Fibroblast of villous mesenchyme (primary cell): ENCODE measurements around the gene TRIP11. TPM values are rescaled to one million over a fixed set of nuclear protein-coding genes. Genes with fewer than 3 reads are reported as not detected.

Source experiments
- DNase-seq: peaks from one replicate; pipeline ENCODE4 v3.0.0-alpha.2; 2010; ENCODE audit warnings: low read depth
- H3K4me3 ChIP-seq: 2 replicates; pipeline ENCODE4 v1.5.1; 2011; ENCODE audit warnings: low read depth, mild to moderate bottlenecking, low read length
- total RNA-seq: library from RNA; depleted of rRNA; stranded (reverse); fragments of >200 nt; gene quantifications from 2 replicates; pipeline ENCODE4 v1.2.3, GENCODE V29; 2012
- TF ChIP-seq, protein P1 (sequence below): IDR thresholded peaks from 2 replicates; pipeline ENCODE4 v1.5.1; 2012; ENCODE audit warnings: low read depth, mild to moderate bottlenecking, low read length; ENCODE audit not compliant: insufficient read depth

TRIP11 gene
- total RNA-seq, 1 donor = 45.3 TPM

DNA sequence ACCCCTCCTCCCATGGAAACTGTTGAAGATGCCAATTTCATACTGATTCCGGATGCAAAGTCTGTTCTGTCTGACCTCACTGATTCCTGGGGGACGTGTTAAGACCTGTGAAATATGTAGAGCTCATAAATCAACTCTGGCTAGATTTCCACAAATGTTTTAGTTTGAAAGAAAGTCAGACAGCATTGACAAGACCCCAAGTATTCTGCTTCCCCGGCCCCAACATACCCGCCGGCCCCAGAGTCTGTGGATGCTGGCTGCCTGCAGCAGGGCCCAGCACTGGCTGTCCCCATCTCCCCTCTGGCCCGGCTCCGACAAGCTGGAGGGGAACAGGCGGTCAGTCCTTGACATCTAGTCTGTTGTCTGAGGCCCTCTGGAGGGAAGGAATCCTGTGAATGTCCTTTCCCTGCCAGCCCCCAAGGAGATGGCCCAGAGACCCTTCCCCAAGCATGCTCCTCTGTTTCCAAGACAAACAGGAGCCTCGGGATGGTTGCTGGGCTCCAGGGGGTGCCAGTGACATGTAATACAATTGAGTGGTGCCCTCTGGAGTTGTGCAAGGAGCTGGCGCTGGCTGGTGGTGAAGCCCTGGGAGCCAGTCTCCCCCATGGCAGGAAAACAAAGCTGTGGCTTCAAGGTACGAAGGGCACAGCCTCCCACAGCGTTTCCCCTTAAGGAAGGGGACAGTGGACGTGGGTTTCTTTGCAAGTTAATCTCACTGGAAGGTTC is 114.7 kb downstream of the TRIP11 start:
- no peak for DNase-seq
- no peak overlapping the region for H3K4me3 ChIP-seq
- TF ChIP-seq, protein P1, sequence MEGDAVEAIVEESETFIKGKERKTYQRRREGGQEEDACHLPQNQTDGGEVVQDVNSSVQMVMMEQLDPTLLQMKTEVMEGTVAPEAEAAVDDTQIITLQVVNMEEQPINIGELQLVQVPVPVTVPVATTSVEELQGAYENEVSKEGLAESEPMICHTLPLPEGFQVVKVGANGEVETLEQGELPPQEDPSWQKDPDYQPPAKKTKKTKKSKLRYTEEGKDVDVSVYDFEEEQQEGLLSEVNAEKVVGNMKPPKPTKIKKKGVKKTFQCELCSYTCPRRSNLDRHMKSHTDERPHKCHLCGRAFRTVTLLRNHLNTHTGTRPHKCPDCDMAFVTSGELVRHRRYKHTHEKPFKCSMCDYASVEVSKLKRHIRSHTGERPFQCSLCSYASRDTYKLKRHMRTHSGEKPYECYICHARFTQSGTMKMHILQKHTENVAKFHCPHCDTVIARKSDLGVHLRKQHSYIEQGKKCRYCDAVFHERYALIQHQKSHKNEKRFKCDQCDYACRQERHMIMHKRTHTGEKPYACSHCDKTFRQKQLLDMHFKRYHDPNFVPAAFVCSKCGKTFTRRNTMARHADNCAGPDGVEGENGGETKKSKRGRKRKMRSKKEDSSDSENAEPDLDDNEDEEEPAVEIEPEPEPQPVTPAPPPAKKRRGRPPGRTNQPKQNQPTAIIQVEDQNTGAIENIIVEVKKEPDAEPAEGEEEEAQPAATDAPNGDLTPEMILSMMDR = no peak

DNA sequence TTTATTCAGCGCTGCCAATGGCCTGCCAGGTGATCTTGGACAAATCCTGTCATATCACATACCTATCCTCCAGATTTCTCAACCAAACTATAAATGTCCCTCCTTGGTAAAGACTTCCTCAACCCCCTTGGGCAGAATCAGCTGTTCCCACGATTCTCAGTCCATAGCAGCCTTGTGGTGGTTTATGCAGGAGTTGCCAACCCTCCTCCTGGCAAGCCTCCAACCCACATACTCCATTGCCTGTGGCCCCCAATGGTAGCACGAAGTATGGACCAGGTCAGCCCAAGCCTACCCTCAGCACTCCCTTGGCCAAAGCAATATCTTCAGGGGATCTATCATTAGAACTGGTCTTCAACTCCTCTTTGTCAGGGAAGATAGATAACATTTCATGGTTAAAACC is 119.3 kb downstream of the TRIP11 start:
- no peak for DNase-seq
- TF ChIP-seq, protein P1 = no peak
- no peak overlapping the region for H3K4me3 ChIP-seq

DNA sequence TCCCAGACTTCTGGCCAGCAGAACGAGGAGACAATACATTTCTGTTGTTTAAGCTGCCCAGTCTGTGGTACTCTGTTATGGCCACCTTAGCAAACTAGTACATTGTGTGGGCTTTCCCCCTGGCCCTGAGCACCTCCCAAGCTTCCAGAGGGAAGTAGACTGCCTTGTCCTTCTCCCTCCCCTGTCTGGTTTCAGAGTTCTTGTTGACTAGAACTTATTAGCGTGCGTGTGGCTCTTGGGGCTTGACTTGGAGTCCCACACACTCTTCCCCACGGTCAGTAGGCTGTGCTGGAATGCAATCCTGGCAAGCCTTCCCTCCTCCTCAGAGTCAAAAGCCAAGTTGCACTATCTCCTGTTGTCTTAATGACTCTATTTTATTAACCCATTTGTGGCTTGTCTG is 120.0 kb downstream of the TRIP11 start:
- DNase-seq = peak; percentile 38
- H3K4me3 ChIP-seq = no peak overlapping the region
- TF ChIP-seq, protein P1 = no peak

DNA sequence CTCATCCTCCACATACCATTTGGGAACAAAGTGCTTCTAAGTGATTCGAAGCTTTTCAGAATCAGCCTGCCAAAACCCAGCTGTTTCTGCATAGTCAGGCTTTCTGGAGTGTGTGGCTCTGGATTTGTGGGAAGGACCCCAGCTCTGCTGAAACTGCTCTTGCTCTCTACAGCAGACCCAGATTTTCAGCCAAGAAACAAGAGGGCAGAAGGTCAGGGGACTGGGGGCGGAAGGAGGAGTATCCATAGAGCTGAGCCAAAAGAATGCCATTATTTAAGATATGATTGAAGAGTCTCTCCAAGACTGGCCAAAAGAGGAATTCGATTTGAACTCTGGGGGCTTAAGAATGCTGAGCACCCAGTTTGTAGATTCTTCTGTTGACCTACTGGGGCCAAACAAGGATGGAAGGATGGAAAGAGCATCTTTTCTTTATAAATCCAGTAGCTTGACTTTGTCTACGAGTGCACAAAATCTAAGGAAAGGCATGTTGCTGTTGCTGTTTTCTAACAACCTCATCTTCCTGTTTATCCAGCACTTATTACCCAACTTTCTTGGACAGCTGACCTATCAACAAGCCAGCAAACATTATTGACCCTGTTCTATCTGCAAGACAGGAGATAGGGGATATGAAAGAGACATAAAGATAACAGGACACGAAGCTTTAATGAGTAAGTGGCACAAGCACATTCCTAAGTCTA is 121.5 kb downstream of the TRIP11 start:
- H3K4me3 ChIP-seq = no peak overlapping the region
- TF ChIP-seq, protein P1 = no peak
- peak; percentile 59 for DNase-seq

Other genes starting within 250 kb of the TRIP11 start
- 0.97 and 1.3 TPM in 2 replicates for gene TC2N, start 172.5 kb downstream of the TRIP11 start, total RNA-seq
- 77.7 and 85.0 TPM in 2 replicates for gene FBLN5, start 92.4 kb downstream of the TRIP11 start, total RNA-seq
- 15.1 and 21.6 TPM in 2 replicates for gene ATXN3, start 66.5 kb upstream of the TRIP11 start, total RNA-seq
- 243 and 263 TPM in 2 replicates for gene NDUFB1, start 81.6 kb upstream of the TRIP11 start, total RNA-seq
- 45.1 and 67.8 TPM in 2 replicates for gene CPSF2, start 81.9 kb upstream of the TRIP11 start, total RNA-seq